ENCODE results near the gene PARVB. TPM values are rescaled to one million over a fixed set of nuclear protein-coding genes. Genes with fewer than 3 reads are reported as not detected.

PARVB gene
- total and polyA plus RNA-seq, 11 donors, result 54.9 to 172 (median 95.8) TPM

DNA sequence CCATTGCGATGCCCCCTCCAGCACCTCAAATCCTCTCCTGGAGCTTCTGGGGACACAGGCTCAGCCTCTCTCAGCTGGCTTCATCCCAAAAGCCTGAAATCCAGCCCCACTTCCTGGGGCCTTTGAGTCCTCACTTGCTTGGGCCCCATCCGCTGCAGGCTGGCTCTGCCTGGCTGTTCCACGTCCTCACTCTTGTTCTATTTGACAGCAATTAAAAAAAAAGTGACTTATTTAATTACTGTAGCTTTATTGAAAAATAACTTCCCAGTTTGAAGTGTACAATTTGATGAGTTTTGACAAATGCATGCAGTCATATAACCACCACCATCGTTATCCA, 183.8 kb downstream of the PARVB start:
- no peak for TF ChIP-seq POLR2A (IDR thresholded peaks at IDR 0.05)
- TF ChIP-seq, protein P1, sequence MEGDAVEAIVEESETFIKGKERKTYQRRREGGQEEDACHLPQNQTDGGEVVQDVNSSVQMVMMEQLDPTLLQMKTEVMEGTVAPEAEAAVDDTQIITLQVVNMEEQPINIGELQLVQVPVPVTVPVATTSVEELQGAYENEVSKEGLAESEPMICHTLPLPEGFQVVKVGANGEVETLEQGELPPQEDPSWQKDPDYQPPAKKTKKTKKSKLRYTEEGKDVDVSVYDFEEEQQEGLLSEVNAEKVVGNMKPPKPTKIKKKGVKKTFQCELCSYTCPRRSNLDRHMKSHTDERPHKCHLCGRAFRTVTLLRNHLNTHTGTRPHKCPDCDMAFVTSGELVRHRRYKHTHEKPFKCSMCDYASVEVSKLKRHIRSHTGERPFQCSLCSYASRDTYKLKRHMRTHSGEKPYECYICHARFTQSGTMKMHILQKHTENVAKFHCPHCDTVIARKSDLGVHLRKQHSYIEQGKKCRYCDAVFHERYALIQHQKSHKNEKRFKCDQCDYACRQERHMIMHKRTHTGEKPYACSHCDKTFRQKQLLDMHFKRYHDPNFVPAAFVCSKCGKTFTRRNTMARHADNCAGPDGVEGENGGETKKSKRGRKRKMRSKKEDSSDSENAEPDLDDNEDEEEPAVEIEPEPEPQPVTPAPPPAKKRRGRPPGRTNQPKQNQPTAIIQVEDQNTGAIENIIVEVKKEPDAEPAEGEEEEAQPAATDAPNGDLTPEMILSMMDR (IDR thresholded peaks at IDR 0.05), result no peak
- Histone ChIP-seq H3K9me3 (peaks cover 0 to 26% (median 4%) of the 10 kb centered on the region in 12 donors), H3K36me3 (peaks cover 0 to 6% (median 0%) of the 10 kb centered on the region in 9 donors), H3K27me3 (no peaks in the 10 kb centered on the region), H3K4me3 (no peak overlapping the region), H3K4me1 (peaks cover 0 to 22% (median 2%) of the 10 kb centered on the region in 12 donors), H3K27ac (no peak overlapping the region)
- WGBS, 4 donors, result 80 to 86% (median 83%) methylated on average over 4 of the region's 4 CpGs
- DNase-seq, result no peak
- ATAC-seq, result no peak
- intact Hi-C loops (cut with DNase I), result no loop called here

- ATAC-seq (no peak), DNase-seq (no peak)
- H3K27me3 ChIP-seq, result no peaks in the 10 kb centered on the region
- no peak overlapping the region for H3K27ac ChIP-seq
- peaks cover 0 to 22% (median 2%) of the 10 kb centered on the region in 12 donors for H3K4me1 ChIP-seq
- peaks cover 0 to 26% (median 4%) of the 10 kb centered on the region in 12 donors for H3K9me3 ChIP-seq
- intact Hi-C loops (cut with DNase I), result no loop called here
- no peaks in the 10 kb centered on the region for H3K36me3 ChIP-seq
- 90 to 91% (median 91%) methylated on average over 3 of the region's 3 CpGs for WGBS, 4 donors
- TF ChIP-seq, protein P1 (IDR thresholded peaks at IDR 0.05), result no peak
- TF ChIP-seq POLR2A (IDR thresholded peaks at IDR 0.05), result no peak
- no peak overlapping the region for H3K4me3 ChIP-seq
These were observed 185.2 kb downstream of the PARVB start for GRCh38 chr22:44209343-44209742.

DNA sequence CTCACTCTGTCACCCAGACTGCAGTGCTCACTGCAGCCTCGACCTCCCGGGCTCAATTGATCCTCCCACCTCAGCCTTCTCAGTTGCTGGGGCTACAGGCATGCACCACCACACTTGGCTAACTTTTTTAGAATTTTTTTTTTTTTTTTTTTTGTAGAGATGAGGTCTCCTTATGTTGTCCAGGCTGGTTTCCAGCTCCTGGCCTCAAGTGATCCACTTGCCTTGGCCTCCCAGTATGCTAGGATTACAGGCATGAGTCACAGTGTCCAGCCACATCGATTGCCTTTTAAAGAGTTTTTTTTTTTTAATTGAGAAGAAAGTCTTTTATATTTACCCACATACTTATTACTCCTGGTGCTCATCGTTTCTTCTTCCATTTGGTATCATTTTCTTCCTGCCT, 186.6 kb downstream of the PARVB start:
- H3K4me1 ChIP-seq, result peaks cover 0 to 22% (median 2%) of the 10 kb centered on the region in 12 donors
- ATAC-seq (no peak), DNase-seq (no peak)
- 82 to 92% (median 83%) methylated on average over 4 of the region's 4 CpGs for WGBS, 4 donors
- peaks cover 0 to 36% (median 6%) of the 10 kb centered on the region in 12 donors for H3K9me3 ChIP-seq
- no peaks in the 10 kb centered on the region for H3K27me3 ChIP-seq
- H3K36me3 ChIP-seq, result no peaks in the 10 kb centered on the region
- intact Hi-C loops (cut with DNase I), result no loop called here
- no peak overlapping the region for H3K4me3 ChIP-seq
- no peak for TF ChIP-seq POLR2A (IDR thresholded peaks at IDR 0.05)
- TF ChIP-seq, protein P1 (IDR thresholded peaks at IDR 0.05), result no peak
- no peak overlapping the region for H3K27ac ChIP-seq

GRCh38 chr22:44211256-44211945, 187.3 kb downstream of the PARVB start:
- no peak for DNase-seq

More at GRCh38 chr22:44211256-44211945, 187.3 kb downstream of the PARVB start:
- Histone ChIP-seq H3K4me3 (no peak overlapping the region), H3K4me1 (peaks cover 0 to 22% (median 2%) of the 10 kb centered on the region in 12 donors), H3K27me3 (no peaks in the 10 kb centered on the region), H3K27ac (peak overlapping the region in 1 of 12 donors; percentile 58), H3K36me3 (no peaks in the 10 kb centered on the region), H3K9me3 (peaks cover 0 to 36% (median 6%) of the 10 kb centered on the region in 12 donors)
- ATAC-seq, result no peak
- TF ChIP-seq POLR2A (IDR thresholded peaks at IDR 0.05), result no peak
- TF ChIP-seq, protein P1 (IDR thresholded peaks at IDR 0.05), result no peak
- 66 to 76% (median 68%) methylated on average over 6 of the region's 6 CpGs for WGBS, 4 donors
- intact Hi-C loops (cut with DNase I), result no loop called here
